Heart left ventricle (tissue), 16 donors: Measurements from ENCODE around the gene TTN. TPM values are rescaled to one million over a fixed set of nuclear protein-coding genes. Genes with fewer than 3 reads are reported as not detected.
A peak's percentile ranks its signal among the peaks of the same experiment; 100 is the strongest.

ENCODE experiments used
- ATAC-seq, 4 donors: fragments of 200-7000 bp; cut with Tn5 transposase; one replicate each; pipeline ENCODE4 v1.9.1; 2020 to 2022; ENCODE audit warnings: moderate library complexity in 4 of 4, mild to moderate bottlenecking in 3 of 4, moderate number of reproducible peaks in 1 of 4
- DNase-seq, 5 donors: peaks; one replicate each; pipeline ENCODE4 v3.0.0-alpha.2; 2020
- H3K27ac ChIP-seq, 12 donors: fragments of 200-600 bp; sonication (generic) in 4 of 12; one replicate each; pipeline versions ENCODE4 v1.5.0 to v1.8.0; 2016 to 2022; ENCODE audit warnings: mild to moderate bottlenecking in 2 of 12
- H3K27me3 ChIP-seq, 9 donors: fragments of 200-600 bp; sonication (generic) in 2 of 9; one replicate each; pipeline versions ENCODE4 v1.5.1 to v1.8.0; 2016 to 2022; ENCODE audit warnings: mild to moderate bottlenecking in 3 of 9
- H3K36me3 ChIP-seq, 9 donors: fragments of 200-600 bp; sonication (generic) in 2 of 9; one replicate each; pipeline versions ENCODE4 v1.5.0 to v1.8.0; 2018 to 2022; ENCODE audit warnings: mild to moderate bottlenecking in 2 of 9
- H3K4me1 ChIP-seq, 12 donors: fragments of 200-600 bp; sonication (generic) in 4 of 12; one replicate each; pipeline versions ENCODE4 v1.5.0 to v1.8.0; 2016 to 2022; ENCODE audit warnings: mild to moderate bottlenecking in 3 of 12
- H3K4me3 ChIP-seq, 12 donors: fragments of 200-600 bp; sonication (generic) in 4 of 12; one replicate each; pipeline versions ENCODE4 v1.5.0 to v1.8.0; 2017 to 2022; ENCODE audit warnings: mild to moderate bottlenecking in 9 of 12, moderate library complexity in 4 of 12
- H3K9me3 ChIP-seq, 12 donors: fragments of 200-600 bp; sonication (generic) in 4 of 12; one replicate each; pipeline versions ENCODE4 v1.5.0 to v1.8.0; 2016 to 2022; ENCODE audit warnings: mild to moderate bottlenecking in 1 of 12
- CTCF ChIP-seq, 12 donors: fragments of 200-600 bp; sonication (generic) in 4 of 12; IDR thresholded peaks; one replicate each; pipeline versions ENCODE4 v1.5.0 to v1.8.0; 2018 to 2022; ENCODE audit warnings: antibody characterized with exemption in 12 of 12, mild to moderate bottlenecking in 5 of 12
- POLR2A ChIP-seq, 2 donors: fragments of 450-650 bp; IDR thresholded peaks; one replicate each; pipeline ENCODE4 v1.6.1; 2017; ENCODE audit warnings: antibody characterized with exemption in 2 of 2, mild to moderate bottlenecking in 2 of 2, moderate library complexity in 2 of 2
- WGBS, 4 donors: extraction: QIAGEN DNeasy Blood & Tissue Kit in 2 of 4; methylation state at CpG; one replicate each; pipeline versions ENCODE4 v1.1.5 to v1.1.7; 2013 to 2018; 5-methylcytosine and 5-hydroxymethylcytosine counted together
- intact Hi-C, 10 donors: fragments of 100-400 bp; cut with DNase I; formaldehyde crosslinking; loops; one replicate each; pipeline versions ENCODE4 v1.11.1 to v1.14.2; 2022
- long read RNA-seq, 3 donors: library from polyadenylated mRNA; unstranded; transcript quantifications; one replicate each; pipeline ENCODE4 v2.0.0, GENCODE V29; 2020 to 2021
- polyA plus RNA-seq, 2 donors: library from polyadenylated mRNA; stranded (reverse); fragments of 200-250 nt; gene quantifications; one replicate each; pipeline ENCODE4 v1.2.3, GENCODE V29; 2013
- total RNA-seq, 9 donors: library from RNA; depleted of rRNA in 2 of 9; stranded (reverse); fragments of >200 nt in 2 of 9; fragmentation: NEBNext Ultra II Directional in 3 of 9; extraction: Animal tissue kit (Norgen Biotek cat#: 25700) in 3 of 9; gene quantifications; one replicate each; pipeline versions ENCODE4 v1.1.0 to v1.2.4, GENCODE V29; 2016 to 2023
- donor health status: ischemic (EF 13 %, LVEDD 7.1; RV severe dilation, severe dysfunction).
- donor health status: healthy with polysubstance abuse.
- donor health status: DM: no; HTN: yes; CAD: no.
- donor health status: DM: no; HTN: no; CAD: no.
- donor health status: ischemic (EF 25% LVEDD 6.9; RV normal size, moderate dysfunction).
- donor health status: ischemic (EF 25% LVEDD 5.7; RV mildly dilated, moderate dysfunction).
- donor health status: healthy.
- donor health status: DM: yes; HTN: yes; CAD: no.
- donor health status: ischemic (EF 35%, LVEDD 5.7; RV mildly dilated, moderate dysfunction).
- donor health status: nonischemic (EF 11% LVEDD 7.7; RV severe dilation, severe dysfunction).
- donor health status: DM: yes; HTN: yes; CAD: no.
- donor health status: PGD.
- donor health status: ischemic (EF 29% LVEDD 5.4; RV normal size, mild dysfunction).
- donor health status: nonischemic (EF 23%, LVEDD 6.1; RV moderate dilation, normal function).

Gene TTN
- 1,000 to 10,000 TPM; 2,645 to 4,653 (median 3,666) TPM for total RNA-seq
- polyA plus RNA-seq = 100 to 1,000 TPM; 136 to 653 TPM
- long read RNA-seq, donor 1, transcript TTN-213 (6 exons, 2,116 nt) = major isoform, 22 of 1,452 reads
- long read RNA-seq, donor 1, partial matches to known transcripts = 1,192 of 1,452 reads
- long read RNA-seq, donor 1, other reads (novel, unspliced or antisense) = 238 of 1,452 reads
- long read RNA-seq, donor 2, transcript TTN-213 (6 exons, 2,116 nt) = major isoform, 50 of 9,222 reads
- long read RNA-seq, donor 2, partial matches to known transcripts = 8,850 of 9,222 reads
- long read RNA-seq, donor 2, other reads (novel, unspliced or antisense) = 321 of 9,222 reads
- long read RNA-seq, donor 3, transcript TTN-213 (6 exons, 2,116 nt) = major isoform, 11 of 940 reads
- long read RNA-seq, donor 3, partial matches to known transcripts = 784 of 940 reads
- long read RNA-seq, donor 3, other reads (novel, unspliced or antisense) = 145 of 940 reads

GRCh38 chr2:178807227-178808008 is at the start of gene TTN:
TTN (minus strand) TSS chr2:178807423; CDS start chr2:178804642, 2,781 bp downstream.
- Histone ChIP-seq H3K4me3 (peak within 1 kb of the TSS; percentile 25 to 66 (median 55)), H3K27ac (peak within 1 kb of the TSS; percentile 80 to 98 (median 94)), H3K27me3 (no peaks in the 10 kb centered on the region), H3K9me3 (no peaks in the 10 kb centered on the region), H3K4me1 (peaks cover 0 to 11% (median 0%) of the 10 kb centered on the region in 12 donors), H3K36me3 (peaks cover 0 to 22% (median 14%) of the 10 kb centered on the region in 9 donors)
- DNase-seq (peak; percentile 69 to 90 (median 78)), ATAC-seq (peak; percentile 89 to 93 (median 90))
- 42 to 59% (median 50%) methylated on average over 10 of the region's 10 CpGs for WGBS, 4 donors
- TF ChIP-seq CTCF (IDR thresholded peaks at IDR 0.05) = no peak
- peak; percentile 50 to 93 for TF ChIP-seq POLR2A (IDR thresholded peaks at IDR 0.05)
- intact Hi-C loops = loop anchor here in 5 of 10 donors (2.0 to 10.0 kb wide), 3 partner anchors 55 to 57 kb away; no protein-coding TSS in a partner anchor

GRCh38 chr2:178855151-178855550 is 47.9 kb upstream of the TTN start:
- intact Hi-C loops = no loop called here
- Histone ChIP-seq H3K9me3 (no peaks in the 10 kb centered on the region), H3K4me1 (peaks cover 0 to 28% (median 9%) of the 10 kb centered on the region in 12 donors), H3K27ac (peak overlapping the region in 10 of 12 donors; percentile 12 to 78 (median 60)), H3K36me3 (peaks cover 0 to 24% (median 0%) of the 10 kb centered on the region in 9 donors), H3K27me3 (no peaks in the 10 kb centered on the region), H3K4me3 (no peak overlapping the region)
- no peak for DNase-seq
- ATAC-seq = no peak
- TF ChIP-seq CTCF (IDR thresholded peaks at IDR 0.05) (no peak), POLR2A (IDR thresholded peaks at IDR 0.05) (no peak)

- Histone ChIP-seq H3K4me3 (no peak overlapping the region), H3K27ac (peak overlapping the region in 1 of 12 donors; percentile 4), H3K27me3 (no peaks in the 10 kb centered on the region), H3K36me3 (peaks cover 0 to 39% (median 7%) of the 10 kb centered on the region in 9 donors), H3K4me1 (peaks cover 0 to 34% (median 17%) of the 10 kb centered on the region in 12 donors), H3K9me3 (no peaks in the 10 kb centered on the region)
- DNase-seq = no peak
- intact Hi-C loops = no loop called here
- no peak for TF ChIP-seq POLR2A (IDR thresholded peaks at IDR 0.05)
- no peak for TF ChIP-seq CTCF (IDR thresholded peaks at IDR 0.05)
- no peak for ATAC-seq
- 93 to 98% (median 96%) methylated on average over 5 of the region's 5 CpGs for WGBS, 4 donors
Observed at GRCh38 chr2:178848335-178848734, 41.1 kb upstream of the TTN start.

- Histone ChIP-seq H3K4me3 (no peak overlapping the region), H3K27ac (peak overlapping the region in 9 of 12 donors; percentile 9 to 79 (median 42)), H3K27me3 (no peaks in the 10 kb centered on the region), H3K36me3 (peaks cover 0 to 26% (median 5%) of the 10 kb centered on the region in 9 donors), H3K9me3 (no peaks in the 10 kb centered on the region), H3K4me1 (peaks cover 0 to 34% (median 17%) of the 10 kb centered on the region in 12 donors)
- 54 to 63% (median 59%) methylated on average over 2 of the region's 2 CpGs for WGBS, 4 donors
- DNase-seq (no peak), ATAC-seq (no peak)
- intact Hi-C loops = no loop called here
- TF ChIP-seq CTCF (IDR thresholded peaks at IDR 0.05) = no peak
- no peak for TF ChIP-seq POLR2A (IDR thresholded peaks at IDR 0.05)
Observed at GRCh38 chr2:178846458-178846802, 39.2 kb upstream of the TTN start.
